GM12874 (cell line): ENCODE data around the gene AKAP17A.

ENCODE experiments used
- TF ChIP-seq, protein P1 (sequence below): IDR thresholded peaks from 2 replicates; pipeline ENCODE4 v1.5.1; 2011; ENCODE audit warnings: low read depth, mild to moderate bottlenecking, control low read depth, low read length, moderate library complexity; ENCODE audit not compliant: insufficient read depth

The AKAP17A gene

DNA sequence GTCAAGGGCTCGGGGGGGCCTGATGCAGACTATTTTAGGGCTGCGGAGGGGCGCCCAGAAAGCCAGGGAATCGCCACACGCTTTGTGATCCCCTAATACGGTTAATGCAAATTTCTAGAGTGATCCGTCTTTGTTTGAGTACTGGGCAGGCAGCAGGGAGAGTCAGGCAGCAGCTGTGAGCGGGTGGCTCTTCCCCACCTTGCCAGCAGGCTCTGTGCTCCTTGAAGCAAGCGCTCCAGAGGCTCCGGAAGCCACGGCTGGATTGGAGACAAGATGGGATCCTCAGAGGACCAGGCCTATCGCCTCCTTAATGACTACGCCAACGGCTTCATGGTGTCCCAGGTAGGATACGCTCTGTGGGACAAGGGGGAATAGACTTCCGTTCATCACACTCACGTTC is 23.5 kb downstream of the AKAP17A start, which contains the start of gene ASMT:
Gene ASMT, plus strand, starts transcription at position 133 of the 400 bp plus-strand sequence. Its CDS starts 141 bp downstream, at position 274.
- TF ChIP-seq, protein P1, sequence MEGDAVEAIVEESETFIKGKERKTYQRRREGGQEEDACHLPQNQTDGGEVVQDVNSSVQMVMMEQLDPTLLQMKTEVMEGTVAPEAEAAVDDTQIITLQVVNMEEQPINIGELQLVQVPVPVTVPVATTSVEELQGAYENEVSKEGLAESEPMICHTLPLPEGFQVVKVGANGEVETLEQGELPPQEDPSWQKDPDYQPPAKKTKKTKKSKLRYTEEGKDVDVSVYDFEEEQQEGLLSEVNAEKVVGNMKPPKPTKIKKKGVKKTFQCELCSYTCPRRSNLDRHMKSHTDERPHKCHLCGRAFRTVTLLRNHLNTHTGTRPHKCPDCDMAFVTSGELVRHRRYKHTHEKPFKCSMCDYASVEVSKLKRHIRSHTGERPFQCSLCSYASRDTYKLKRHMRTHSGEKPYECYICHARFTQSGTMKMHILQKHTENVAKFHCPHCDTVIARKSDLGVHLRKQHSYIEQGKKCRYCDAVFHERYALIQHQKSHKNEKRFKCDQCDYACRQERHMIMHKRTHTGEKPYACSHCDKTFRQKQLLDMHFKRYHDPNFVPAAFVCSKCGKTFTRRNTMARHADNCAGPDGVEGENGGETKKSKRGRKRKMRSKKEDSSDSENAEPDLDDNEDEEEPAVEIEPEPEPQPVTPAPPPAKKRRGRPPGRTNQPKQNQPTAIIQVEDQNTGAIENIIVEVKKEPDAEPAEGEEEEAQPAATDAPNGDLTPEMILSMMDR = no peak

DNA sequence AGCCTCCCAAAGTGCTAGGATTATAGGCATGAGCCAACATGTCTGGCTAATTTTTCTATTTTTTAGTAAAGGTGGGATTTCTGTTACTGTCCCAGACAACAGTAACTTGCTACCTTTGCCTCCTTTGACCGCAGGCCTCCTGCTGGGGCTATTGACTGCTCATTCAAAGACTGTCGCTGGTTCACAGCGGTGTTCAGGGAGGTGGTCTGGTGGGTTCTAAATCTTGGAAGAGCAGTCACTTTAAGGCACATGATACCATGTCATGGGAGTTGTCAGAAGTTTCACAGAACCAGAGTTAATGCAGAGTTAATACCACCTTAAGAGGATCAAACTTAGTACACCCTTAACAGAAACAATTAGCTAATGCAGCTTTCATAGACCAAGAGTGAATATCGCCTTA is 27.3 kb downstream of the AKAP17A start:
- TF ChIP-seq, protein P1 = no peak

DNA sequence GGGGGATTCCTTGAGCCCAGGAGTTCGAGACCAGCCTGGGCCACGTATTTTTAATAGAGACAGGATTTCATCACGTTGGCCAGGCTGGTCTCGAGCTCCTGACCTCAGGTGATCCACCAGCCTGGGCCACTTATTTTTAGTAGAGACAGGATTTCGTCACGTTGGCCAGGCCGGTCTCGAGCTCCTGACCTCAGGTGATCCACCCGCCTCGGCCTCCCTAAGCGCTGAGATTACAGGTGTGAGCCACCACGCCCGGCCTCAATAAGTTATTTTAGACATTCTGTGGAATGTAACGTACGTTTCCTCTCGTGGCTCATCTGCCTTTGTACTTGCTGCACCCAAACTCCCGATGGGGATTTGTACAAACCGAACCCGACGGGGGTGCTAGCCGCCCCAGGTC is 32.3 kb downstream of the AKAP17A start:
- TF ChIP-seq, protein P1 = no peak

DNA sequence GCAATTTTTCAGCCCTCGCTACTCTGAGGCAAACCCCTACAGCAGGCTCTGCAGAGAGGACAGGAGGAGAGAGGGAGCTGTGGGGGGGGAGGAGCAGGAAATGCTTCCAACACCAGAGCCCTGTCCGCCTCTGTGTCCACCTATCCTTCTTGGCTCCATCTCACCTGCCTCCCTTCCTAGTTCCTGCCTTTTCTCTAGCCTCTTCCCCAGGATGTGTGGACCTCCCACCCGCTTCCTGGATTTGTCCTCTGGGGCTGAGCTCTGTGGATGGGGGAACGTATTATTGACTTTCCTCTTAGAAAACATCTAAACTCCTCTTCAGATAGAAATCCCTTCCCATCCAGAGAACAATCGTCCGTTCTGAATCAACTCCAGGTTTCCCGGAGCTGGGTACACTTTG is 37.8 kb downstream of the AKAP17A start:
- TF ChIP-seq, protein P1 = no peak

DNA sequence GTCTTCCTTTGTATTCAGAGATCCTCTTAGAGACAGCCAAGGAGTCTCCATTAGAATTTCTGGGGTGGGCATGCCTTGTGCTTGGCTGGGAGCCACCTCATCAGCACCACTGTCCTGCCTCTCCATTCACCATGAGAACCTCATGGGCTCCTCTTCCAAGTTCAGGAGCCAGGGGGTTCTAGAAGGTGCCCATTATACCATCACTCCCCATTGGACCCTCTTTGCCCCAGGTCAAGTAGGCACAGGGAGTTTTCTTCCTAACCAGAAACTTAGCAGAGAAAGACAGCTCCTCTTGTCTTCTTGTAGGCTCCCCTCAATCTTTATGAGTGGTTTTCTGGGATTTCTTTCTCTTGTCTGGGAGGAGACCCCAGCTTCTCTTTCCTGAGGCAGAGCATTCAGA is 54.6 kb downstream of the AKAP17A start:
- TF ChIP-seq, protein P1 = no peak

DNA sequence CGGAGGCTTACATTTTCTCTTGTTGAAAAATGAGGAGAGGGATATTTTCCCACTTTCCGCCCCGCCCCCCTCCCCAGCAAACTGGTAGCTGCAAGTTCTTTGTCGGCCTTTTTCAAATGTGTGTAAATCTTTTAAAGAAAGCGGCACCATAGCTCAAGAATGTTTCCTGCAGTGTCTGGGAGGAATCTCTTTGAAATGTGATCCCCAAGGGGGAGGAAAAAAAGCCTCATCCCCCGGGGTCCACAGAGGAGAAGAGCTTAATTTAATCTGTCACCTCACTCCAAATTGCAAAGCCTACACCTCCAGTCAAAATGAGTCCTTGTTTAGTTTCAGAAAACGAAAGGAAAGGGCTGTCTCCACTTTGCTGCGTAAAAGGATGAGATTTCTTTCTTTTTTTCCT is 58.2 kb downstream of the AKAP17A start:
- TF ChIP-seq, protein P1 = no peak
